HPDE6-E6E7 (cell line): Measurements from ENCODE around the gene UBE2O.

Experiments
- DNase-seq: peaks from one replicate; pipeline ENCODE4 v3.0.0; 2011; ENCODE audit warnings: missing footprints; ENCODE audit errors: extremely low spot score

UBE2O gene

GRCh38 chr17:76452660-76453430, at the start of gene UBE2O:
TSS of gene UBE2O (minus strand) at chr17:76453152. CDS start at chr17:76453141, 11 bp downstream.
- peak; percentile 85 for DNase-seq

GRCh38 chr17:76501827-76502307, 48.9 kb upstream of the UBE2O start:
- no peak for DNase-seq

- peak; percentile 89 for DNase-seq
Measured at GRCh38 chr17:76501018-76501826, 48.3 kb upstream of the UBE2O start, which contains the start of gene RHBDF2. TSS of gene RHBDF2 (minus strand) at chr17:76501423. CDS start at chr17:76481524, 19,899 bp downstream.

- DNase-seq = no peak
Measured at GRCh38 chr17:76500747-76501017, 47.7 kb upstream of the UBE2O start.

GRCh38 chr17:76500074-76500746, 47.3 kb upstream of the UBE2O start:
- DNase-seq = no peak

GRCh38 chr17:76499267-76499667, 46.3 kb upstream of the UBE2O start:
- no peak for DNase-seq

GRCh38 chr17:76498876-76499251, 45.9 kb upstream of the UBE2O start:
- no peak for DNase-seq

GRCh38 chr17:76497979-76498875, 45.3 kb upstream of the UBE2O start:
- peak; percentile 83 for DNase-seq

GRCh38 chr17:76497699-76497978, 44.7 kb upstream of the UBE2O start:
- no peak for DNase-seq

GRCh38 chr17:76496464-76496863, 43.5 kb upstream of the UBE2O start:
- DNase-seq = no peak

- DNase-seq = no peak
Measured at GRCh38 chr17:76495663-76496400, 42.9 kb upstream of the UBE2O start.

- no peak for DNase-seq
Measured at GRCh38 chr17:76493505-76494167, 40.7 kb upstream of the UBE2O start.

GRCh38 chr17:76492989-76493501, 40.1 kb upstream of the UBE2O start:
- peak; percentile 86 for DNase-seq

GRCh38 chr17:76492123-76492988, 39.4 kb upstream of the UBE2O start:
- no peak for DNase-seq

GRCh38 chr17:76491271-76492122, 38.5 kb upstream of the UBE2O start:
- no peak for DNase-seq

- no peak for DNase-seq
Measured at GRCh38 chr17:76490112-76490710, 37.3 kb upstream of the UBE2O start.

- no peak for DNase-seq
Measured at GRCh38 chr17:76487451-76488192, 34.7 kb upstream of the UBE2O start.
